GM19438 (cell line): ENCODE results near the gene PARVB.

Experiments used
- ATAC-seq: cut with Tn5 transposase; IDR thresholded peaks from one replicate; pipeline ENCODE4 v1.9.1; 2021; ENCODE audit warnings: low read depth; ENCODE audit not compliant: unreplicated experiment

Gene PARVB

DNA sequence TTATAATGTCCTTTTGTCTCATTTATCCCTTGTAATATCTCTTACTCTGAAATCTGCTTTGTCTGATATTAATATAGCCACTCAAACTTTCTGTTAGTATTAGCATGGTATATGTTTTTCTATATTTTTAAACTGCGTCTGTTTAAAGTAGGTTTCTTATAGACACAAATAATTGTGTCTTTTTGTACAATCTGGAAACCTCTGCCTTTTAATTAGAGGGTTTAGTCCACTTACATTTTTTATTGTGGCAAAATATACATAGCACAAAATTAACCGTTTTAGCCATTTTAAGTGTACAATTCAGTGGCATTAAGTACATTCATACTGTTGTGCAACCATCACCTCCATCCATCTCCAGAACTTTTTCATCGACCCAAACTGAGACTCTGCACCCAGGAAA, 185.2 kb downstream of the PARVB start:
- ATAC-seq, result no peak

DNA sequence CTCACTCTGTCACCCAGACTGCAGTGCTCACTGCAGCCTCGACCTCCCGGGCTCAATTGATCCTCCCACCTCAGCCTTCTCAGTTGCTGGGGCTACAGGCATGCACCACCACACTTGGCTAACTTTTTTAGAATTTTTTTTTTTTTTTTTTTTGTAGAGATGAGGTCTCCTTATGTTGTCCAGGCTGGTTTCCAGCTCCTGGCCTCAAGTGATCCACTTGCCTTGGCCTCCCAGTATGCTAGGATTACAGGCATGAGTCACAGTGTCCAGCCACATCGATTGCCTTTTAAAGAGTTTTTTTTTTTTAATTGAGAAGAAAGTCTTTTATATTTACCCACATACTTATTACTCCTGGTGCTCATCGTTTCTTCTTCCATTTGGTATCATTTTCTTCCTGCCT, 186.6 kb downstream of the PARVB start:
- ATAC-seq, result no peak

DNA sequence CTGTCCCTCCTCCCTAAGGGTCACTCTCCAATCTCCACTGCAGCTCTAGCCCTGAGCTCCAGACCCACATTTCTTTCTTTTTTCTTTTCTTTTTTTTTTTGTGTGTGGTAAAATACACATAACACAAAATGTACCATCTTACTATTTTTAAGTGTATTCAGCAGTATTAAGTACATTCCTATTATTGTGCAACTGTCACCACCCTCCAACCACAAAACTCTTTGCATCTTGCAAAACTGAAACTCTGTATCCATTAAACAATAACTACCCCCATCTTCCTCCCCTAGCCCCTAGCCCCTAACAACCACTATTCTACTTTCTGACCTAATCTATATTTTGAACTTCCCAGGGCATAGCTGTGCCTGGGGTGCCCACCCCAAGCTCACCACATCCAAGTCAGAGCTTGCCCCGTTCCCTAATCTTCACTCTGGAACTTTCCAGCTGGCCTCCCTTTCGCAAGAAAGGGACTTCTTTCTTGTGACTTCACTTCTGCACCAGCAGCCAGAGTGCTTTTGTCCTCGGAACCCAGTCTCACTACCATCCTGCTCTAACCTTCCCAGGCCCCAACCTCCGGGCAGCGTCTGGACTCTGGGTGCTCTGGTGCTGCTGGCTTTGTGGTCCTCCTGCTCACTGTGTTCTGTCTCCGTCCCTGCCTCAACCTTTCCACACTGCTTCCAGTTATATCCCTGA, 187.3 kb downstream of the PARVB start:
- ATAC-seq, result no peak

DNA sequence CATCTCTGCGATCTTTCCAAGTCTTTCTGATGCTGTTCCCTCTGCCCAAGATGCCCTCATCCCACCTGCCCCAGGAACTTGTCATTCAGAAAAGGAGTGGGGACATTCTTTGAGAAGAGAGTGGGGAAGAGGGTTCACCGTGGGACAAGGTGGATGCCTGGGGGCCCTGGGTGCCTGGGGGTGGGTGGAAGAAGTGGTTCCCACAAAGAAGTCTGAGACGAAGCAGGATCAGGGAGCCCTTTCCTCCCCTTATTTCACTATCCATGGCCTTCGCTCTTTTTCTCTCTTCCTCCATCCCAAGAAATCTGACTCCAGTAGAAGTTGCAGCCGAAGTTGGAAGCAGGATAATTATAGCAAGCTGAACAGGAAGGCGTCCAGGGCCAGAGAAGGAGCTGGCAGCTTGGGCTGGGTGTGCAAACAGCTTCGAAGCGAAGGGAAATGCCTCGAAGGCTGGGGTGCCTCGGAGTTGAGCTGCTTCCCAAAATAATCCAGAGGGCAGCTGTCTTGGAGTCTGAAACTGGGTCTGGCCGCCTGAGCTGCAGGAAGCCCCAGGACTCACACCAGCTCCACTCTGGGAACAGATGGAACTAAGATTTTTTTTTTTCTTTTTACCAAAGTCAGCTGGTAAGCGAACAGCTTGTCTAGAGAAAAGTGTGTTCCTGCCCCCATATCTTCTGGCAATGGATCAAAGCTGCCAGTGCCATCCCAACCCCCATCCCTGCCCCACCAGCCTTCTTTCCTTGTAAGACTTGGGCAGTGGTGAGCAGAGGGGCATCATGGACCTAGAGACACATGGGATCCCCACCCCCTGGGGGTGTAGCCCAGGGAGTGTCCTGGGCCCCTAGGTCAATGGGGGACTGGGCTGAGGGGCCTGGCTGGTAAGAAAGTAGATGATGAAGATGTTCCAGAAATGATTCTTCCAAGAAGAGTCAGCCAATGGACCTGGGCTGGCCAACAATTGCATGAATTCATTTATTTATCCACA, 188.1 kb downstream of the PARVB start:
- no peak for ATAC-seq

DNA sequence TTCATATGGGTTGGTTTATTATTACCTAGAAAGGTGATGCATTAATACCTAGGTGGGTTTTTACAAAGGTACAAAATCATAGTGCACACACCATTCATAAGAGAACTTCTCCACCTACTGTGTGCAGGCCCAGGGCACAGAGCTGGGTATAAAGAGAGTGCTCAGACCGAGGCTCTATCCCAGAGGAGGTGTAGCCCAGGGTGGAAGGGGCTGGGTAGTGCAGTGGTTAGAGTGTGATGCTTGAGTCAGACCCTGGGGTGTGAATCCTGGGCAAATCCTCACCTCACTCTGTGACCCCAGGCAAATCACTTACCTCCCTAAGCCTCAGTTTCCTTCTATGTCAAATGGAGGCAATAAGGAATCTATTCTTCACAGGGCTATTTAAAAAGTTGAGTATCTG, 188.8 kb downstream of the PARVB start:
- no peak for ATAC-seq

DNA sequence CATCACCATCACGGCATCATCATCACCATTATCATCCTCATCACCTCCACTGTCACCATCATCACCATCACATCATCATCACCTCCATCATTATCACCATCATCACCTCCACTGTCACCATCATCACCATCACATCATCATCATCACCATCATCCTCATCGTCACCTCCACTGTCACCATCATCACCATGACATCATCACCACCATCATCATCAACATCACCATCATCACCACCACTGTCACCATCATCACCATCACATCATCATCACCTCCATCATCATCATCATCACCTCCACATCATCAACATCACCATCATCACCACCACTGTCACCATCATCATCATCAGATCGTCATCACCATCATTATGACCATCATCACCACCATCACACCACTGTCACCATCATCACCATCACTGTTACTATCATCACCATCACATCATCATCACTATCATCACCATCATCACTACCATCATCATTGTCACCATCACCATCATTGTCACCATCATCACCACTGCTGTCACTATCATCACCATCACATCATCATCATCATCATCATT, 189.5 kb downstream of the PARVB start:
- ATAC-seq, result no peak

DNA sequence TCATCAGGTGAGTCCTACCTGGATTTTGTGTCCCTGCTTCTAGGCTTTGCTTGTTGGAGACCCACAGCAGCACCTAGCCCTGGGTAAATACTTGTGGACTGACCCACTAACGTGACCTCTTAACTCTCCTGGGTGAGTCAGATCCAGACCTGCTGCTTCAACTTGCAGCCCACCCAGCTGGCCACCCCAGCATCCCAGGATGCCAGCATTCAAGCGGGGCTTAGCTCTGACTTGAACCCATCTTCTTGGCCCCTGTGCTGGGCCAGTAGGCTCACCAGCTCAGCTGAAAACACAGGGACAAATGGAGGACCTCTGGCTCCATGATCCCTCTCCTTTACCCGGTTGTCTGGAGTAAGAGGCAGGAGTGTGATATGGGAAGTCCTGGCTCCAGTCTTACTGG, 190.1 kb downstream of the PARVB start:
- no peak for ATAC-seq

DNA sequence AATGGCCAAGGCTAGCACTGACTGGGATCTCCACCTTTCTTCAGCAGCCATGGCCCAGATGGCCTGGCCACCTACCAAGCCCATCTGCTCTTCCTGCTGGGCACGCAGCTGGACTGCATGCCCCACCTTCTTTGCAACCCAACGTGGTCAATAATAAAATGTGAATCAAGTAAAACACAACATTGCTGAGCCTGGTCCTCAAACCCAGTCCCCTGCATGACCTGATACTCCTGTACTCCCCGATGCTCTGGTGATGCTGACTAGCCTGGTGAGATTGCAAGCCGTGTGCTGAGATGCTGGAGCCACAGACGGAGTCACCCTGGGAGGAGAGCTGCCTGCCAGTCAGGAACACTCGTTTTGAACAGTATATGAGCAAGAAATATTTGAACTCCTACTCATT, 190.7 kb downstream of the PARVB start:
- no peak for ATAC-seq

DNA sequence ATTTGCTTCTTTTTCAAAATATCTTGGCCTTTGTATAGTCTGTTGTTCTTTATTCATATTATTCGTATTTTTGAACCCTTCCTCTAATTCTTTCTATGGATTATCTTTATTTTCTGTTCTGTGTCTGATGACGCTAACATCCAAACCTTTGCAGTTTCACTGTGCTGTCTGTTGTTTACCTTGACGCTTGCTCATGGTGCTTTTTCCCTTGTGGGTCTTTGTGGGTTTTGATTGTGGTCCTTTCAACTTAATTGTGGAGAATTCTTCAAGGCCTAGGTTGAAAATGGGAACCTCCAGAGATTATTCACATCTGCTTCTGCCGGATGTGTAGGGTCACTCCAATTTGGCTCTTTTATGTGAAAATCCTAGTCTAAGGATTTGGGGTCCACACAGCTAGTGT, 191.2 kb downstream of the PARVB start:
- ATAC-seq, result no peak

DNA sequence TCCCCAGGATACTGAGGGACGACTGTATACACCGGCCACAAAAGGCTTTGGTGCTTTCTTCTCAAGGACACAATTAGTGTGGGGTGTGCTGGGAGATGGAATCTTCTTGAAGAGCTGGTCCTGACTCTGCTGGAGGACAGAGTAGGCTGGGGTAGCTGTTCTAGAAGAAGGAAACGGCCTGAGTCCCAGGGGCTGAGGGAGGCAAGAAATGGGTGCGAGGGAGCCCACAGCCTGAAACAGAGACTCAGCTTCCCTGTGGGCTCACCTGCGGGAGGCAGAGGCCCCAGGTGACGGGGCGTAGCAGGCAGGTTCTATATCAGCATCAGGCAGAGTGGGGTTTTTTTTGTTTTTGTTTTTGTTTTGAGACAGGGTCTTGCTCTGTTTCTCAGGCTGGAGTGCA, 193.2 kb downstream of the PARVB start:
- ATAC-seq, result no peak

DNA sequence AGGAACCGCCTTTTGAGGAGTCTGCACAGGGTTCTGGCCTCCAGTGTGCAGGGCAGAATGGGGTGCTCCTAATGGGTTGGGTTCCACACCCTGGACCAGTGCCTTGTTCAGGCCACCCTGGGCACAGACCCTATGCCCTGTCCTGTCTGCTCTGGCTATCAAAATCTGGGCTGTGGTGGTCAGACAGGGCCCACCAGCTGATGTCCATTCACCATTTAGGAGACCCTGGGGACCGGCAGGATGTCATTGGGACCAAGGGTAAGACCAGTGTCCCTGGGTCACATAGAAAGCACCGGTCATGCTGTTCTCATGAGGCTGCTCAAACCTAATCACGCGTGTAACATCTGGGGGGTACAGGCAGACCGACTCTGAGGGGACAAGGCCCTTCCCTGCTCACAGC, 194.0 kb downstream of the PARVB start:
- ATAC-seq, result no peak

DNA sequence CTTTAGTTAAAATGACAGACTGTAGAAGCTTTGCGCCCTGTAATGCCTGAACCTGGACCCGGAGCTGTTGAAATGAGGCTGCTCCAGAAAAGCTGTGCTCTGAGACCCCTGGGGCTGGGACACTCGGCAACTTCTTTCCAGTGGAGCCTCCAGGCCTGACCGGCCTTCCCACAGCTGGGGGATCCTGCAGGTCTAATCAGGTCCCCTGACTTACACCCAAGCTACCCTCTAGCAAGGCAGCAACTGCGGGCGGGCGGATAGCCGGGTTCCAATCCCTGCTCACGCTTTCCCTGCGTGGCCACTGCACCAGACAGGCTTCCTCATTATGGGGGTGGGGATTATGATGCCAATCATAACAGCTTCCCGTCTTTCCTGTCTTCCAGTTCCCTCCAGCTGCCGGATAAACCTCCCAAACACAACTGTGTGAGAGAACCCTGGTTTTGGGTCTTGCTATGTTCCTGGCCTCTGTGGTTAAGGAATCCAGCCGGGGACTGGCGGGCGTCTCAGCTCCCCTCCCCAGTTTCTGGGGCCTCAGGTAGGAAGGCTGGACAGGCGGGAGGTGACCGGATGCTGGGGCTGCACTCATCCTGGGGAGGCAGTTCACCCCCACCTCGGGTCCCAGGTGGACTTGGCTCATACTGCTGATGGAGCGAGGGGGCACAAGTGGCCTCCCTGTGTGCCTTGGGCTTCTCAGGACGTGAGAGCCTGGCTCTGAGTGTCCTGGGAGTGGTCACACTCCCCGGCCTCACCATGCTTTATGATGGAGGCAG, 195.2 kb downstream of the PARVB start:
- ATAC-seq, result no peak

DNA sequence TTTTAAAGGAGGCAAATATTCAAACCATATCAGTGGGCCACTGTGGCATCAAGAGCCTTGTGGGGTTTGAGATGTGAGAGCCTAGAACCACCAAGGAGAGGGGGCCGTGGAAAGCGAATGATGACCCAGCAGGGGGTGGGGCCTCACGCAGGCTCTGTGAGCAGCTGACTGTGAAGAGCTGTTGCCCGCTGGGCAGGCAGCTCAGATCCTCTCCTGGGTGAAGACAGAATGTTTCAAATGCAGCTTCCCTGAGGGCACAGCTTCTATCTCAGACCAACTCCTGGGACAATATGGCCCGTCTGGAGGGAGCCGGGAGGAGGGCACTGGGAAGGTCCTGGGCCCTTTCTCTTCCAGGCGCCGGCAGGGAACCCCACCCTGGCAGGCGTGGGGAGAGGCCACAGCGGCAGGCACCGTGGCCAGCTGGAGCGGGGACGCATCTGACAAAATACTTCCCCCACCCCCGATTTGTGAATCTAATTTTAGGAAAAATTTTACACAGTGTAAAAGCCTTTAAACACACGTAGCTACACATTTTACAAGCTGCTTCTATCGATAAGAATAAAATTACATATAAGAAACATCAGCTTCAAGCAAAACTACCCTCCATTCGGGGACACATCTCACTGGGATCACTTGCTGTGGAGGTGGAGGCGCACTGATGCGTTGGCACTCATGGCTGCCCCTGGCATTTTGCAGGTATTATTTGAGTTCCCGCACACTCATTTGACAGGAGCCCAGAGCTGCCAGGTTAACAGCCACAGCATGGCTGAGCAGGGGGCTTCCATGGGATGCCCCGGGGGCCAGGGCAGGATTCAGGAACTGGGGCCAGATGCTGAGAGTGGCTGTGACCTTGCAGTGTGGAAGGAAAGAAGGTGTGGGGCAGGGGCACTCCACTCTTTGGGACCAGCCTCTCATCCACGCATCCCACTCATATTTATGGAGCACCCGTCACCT, 196.9 kb downstream of the PARVB start:
- no peak for ATAC-seq

DNA sequence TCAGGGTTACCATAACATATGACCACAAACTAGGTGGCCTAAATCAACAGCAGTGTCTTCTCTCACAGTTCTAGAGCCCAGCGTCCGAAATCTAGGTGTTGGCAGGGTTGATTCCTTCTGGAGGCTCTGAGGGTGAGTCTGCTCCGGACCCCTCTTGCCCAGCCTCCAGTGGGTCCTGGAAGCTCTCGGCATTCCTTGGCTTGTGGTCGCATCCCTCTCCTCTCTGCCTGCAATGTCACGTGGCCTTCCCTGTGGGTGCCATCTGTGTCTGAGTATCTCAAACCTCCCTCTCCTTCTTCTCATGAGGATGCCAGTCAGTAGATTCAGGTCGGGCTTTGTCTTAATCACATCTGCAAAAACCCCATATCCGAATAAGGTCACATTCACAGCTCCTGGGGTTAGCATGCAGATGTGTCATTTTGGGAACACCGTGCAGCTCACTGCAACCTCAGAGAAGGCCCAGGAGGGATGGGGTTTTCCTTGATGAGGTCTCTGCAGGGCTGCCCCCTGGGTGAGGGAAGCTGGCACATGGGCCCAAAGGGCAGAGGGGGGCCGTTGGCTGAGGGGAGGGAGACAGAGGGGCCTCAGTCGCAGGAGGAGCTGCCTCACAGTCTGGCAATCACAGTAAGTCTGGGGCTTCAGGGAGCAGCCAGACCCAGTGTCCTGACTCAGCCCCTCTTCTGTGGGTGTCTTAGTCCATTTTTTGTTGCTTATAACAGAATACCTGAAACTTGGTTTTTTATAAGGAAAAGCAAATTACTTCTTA, 197.8 kb downstream of the PARVB start:
- no peak for ATAC-seq
